Loucy (cell line): ENCODE measurements around the gene DRD2.

Experiments used
- H2AFZ ChIP-seq: fragments of 200-600 bp; sonication (generic); 2 replicates; pipeline ENCODE4 v1.6.0; 2016; ENCODE audit warnings: antibody characterized with exemption, mild to moderate bottlenecking, low read length, moderate library complexity
- H3F3A ChIP-seq: fragments of 200-600 bp; 2 replicates; pipeline ENCODE4 v1.6.0; 2016; ENCODE audit warnings: antibody characterized with exemption, low read depth, mild to moderate bottlenecking
- H3K27me3 ChIP-seq: fragments of 200-600 bp; sonication (generic); 2 replicates; pipeline ENCODE4 v1.6.1; 2014; ENCODE audit warnings: low read length, mild to moderate bottlenecking; ENCODE audit not compliant: insufficient read depth, poor library complexity, severe bottlenecking
- H3K36me3 ChIP-seq: fragments of 200-600 bp; sonication (generic); 2 replicates; pipeline ENCODE4 v1.6.1; 2016; ENCODE audit warnings: low read length; ENCODE audit not compliant: insufficient read depth
- H3K4me1 ChIP-seq: fragments of 200-600 bp; sonication (generic); 2 replicates; pipeline ENCODE4 v1.5.1; 2014; ENCODE audit warnings: low read length, mild to moderate bottlenecking; ENCODE audit not compliant: insufficient read depth, poor library complexity, severe bottlenecking
- H3K4me2 ChIP-seq: fragments of 200-600 bp; sonication (generic); 2 replicates; pipeline ENCODE4 v1.6.0; 2014; ENCODE audit warnings: antibody characterized with exemption, low read length, low read depth, mild to moderate bottlenecking; ENCODE audit not compliant: poor library complexity, severe bottlenecking
- H3K4me3 ChIP-seq: fragments of 200-600 bp; sonication (generic); 2 replicates; pipeline ENCODE4 v1.5.1; 2014; ENCODE audit warnings: low read length, mild to moderate bottlenecking, mixed read lengths; ENCODE audit not compliant: poor library complexity, severe bottlenecking
- H3K79me2 ChIP-seq: fragments of 200-600 bp; sonication (generic); 2 replicates; pipeline ENCODE4 v1.6.1; 2014; ENCODE audit warnings: low read length; ENCODE audit not compliant: insufficient read depth
- H3K9ac ChIP-seq: fragments of 200-600 bp; sonication (generic); 2 replicates; pipeline ENCODE4 v1.6.0; 2014; ENCODE audit warnings: mild to moderate bottlenecking, low read depth, low read length, moderate library complexity; ENCODE audit not compliant: poor library complexity, severe bottlenecking
- H3K9me2 ChIP-seq: fragments of 200-600 bp; sonication (generic); replicated peaks from 2 replicates; pipeline ENCODE4 v1.6.1; 2016; ENCODE audit warnings: low read depth, low read length, mixed read lengths
- H3K9me3 ChIP-seq: fragments of 200-600 bp; sonication (generic); 2 replicates; pipeline ENCODE4 v1.6.1; 2014; ENCODE audit warnings: mild to moderate bottlenecking, antibody characterized with exemption, low read length, low read depth; ENCODE audit not compliant: insufficient read depth
- H4K20me1 ChIP-seq: fragments of 200-600 bp; sonication (generic); 2 replicates; pipeline ENCODE4 v1.6.0; 2014; ENCODE audit warnings: antibody characterized with exemption, low read length, mild to moderate bottlenecking; ENCODE audit not compliant: insufficient read depth, poor library complexity, severe bottlenecking
- EZH2phosphoT487 ChIP-seq: fragments of 200-600 bp; IDR thresholded peaks from 2 replicates; pipeline ENCODE4 v1.6.1; 2018; ENCODE audit warnings: antibody characterized with exemption, mild to moderate bottlenecking, moderate library complexity, borderline replicate concordance
- TF ChIP-seq, protein P1 (sequence below): fragments of 200-600 bp; sonication (generic); conservative IDR thresholded peaks from 2 replicates; pipeline ENCODE4 v1.5.1; 2014; ENCODE audit warnings: mild to moderate bottlenecking, antibody characterized with exemption, low read length

Gene DRD2

DNA sequence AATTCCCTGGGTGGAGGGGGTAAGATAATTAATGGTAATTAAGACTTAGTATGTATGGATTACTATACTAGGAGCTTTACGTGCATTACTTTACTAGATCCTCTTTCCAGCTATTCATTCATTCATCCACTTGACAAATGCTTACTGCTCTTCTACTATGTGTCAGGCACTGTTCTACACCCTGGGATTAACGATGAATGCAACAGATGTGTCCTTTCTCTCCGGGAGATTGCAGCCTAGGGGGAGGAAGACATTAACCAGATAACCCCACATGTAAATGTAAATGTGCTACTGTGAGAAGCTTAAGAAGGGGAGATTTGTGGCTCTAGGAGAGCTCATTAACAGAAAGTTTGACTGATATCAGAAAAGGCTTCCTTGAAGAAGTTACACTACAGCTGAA lies 85.9 kb downstream of the DRD2 start:
- Histone ChIP-seq H3K9ac (no peak overlapping the region), H3K27me3 (no peaks in the 10 kb centered on the region), H3K36me3 (no peaks in the 10 kb centered on the region), H3K79me2 (no peaks in the 10 kb centered on the region), H3K9me3 (no peaks in the 10 kb centered on the region), H4K20me1 (no peaks in the 10 kb centered on the region), H3F3A (no peaks in the 10 kb centered on the region), H3K9me2 (no peaks in the 10 kb centered on the region), H3K4me2 (no peak overlapping the region), H2AFZ (no peak overlapping the region), H3K4me1 (no peaks in the 10 kb centered on the region), H3K4me3 (no peak overlapping the region)
- TF ChIP-seq, protein P1, sequence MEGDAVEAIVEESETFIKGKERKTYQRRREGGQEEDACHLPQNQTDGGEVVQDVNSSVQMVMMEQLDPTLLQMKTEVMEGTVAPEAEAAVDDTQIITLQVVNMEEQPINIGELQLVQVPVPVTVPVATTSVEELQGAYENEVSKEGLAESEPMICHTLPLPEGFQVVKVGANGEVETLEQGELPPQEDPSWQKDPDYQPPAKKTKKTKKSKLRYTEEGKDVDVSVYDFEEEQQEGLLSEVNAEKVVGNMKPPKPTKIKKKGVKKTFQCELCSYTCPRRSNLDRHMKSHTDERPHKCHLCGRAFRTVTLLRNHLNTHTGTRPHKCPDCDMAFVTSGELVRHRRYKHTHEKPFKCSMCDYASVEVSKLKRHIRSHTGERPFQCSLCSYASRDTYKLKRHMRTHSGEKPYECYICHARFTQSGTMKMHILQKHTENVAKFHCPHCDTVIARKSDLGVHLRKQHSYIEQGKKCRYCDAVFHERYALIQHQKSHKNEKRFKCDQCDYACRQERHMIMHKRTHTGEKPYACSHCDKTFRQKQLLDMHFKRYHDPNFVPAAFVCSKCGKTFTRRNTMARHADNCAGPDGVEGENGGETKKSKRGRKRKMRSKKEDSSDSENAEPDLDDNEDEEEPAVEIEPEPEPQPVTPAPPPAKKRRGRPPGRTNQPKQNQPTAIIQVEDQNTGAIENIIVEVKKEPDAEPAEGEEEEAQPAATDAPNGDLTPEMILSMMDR: no peak
- no peak for TF ChIP-seq EZH2phosphoT487

DNA sequence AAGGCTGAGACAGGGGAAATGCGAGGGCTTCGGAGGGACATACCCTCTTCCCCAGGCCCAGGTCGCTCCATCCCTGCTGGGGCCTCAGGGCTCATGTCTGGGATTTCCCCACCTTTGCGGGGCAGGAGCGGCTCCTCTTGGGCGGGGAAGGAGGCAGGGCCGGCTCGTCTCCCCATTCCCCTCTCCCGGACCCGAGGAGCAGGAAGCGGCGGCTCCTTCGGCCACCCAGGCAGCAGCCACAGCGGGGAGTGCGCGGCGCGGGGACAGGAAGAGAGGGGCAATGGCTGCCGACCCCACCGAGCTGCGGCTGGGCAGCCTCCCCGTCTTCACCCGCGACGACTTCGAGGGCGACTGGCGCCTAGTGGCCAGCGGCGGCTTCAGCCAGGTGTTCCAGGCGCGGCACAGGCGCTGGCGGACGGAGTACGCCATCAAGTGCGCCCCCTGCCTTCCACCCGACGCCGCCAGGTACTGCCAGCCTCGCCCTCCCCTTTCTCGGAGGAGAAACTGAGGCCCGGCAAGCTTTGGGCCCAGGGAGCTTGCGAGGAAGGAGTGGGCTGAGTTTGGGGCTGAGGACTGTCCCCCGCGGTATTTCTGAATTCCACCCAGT lies 87.5 kb downstream of the DRD2 start, which contains the start of gene ANKK1:
Gene ANKK1 (plus strand): TSS at position 175 of the 607 bp plus-strand sequence. CDS start 106 bp downstream, at position 281.
- H3K4me3 ChIP-seq: no peak within 1 kb of the TSS

DNA sequence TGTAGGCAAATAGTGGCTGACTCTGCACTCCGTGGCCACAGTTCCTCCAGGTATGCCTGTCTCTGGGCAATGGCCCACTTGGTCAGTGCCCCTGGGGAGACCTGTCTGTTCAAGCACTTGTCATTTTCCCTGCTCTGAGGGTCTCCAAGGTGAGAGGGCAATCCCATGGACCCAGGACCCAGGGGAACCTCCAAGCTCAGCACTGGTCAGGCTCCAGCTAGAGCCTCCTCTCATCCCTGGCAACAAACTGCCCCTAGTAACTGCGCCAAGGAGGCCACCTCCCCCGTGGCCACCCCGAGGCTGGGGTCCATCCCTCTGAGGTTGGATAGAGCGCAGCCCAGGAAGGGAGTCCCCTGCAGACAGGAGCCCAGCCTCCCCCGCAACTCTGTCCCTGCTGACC lies 88.3 kb downstream of the DRD2 start:
- H3K4me1 ChIP-seq: no peaks in the 10 kb centered on the region
- no peaks in the 10 kb centered on the region for H3K27me3 ChIP-seq
- H4K20me1 ChIP-seq: no peaks in the 10 kb centered on the region
- no peak overlapping the region for H3K4me3 ChIP-seq
- no peak overlapping the region for H3K4me2 ChIP-seq
- no peaks in the 10 kb centered on the region for H3K9me3 ChIP-seq
- no peaks in the 10 kb centered on the region for H3K79me2 ChIP-seq
- no peak overlapping the region for H3K9ac ChIP-seq
- no peaks in the 10 kb centered on the region for H3F3A ChIP-seq
- no peaks in the 10 kb centered on the region for H3K36me3 ChIP-seq
- H2AFZ ChIP-seq: no peak overlapping the region
- no peaks in the 10 kb centered on the region for H3K9me2 ChIP-seq
- TF ChIP-seq, protein P1: no peak
- TF ChIP-seq EZH2phosphoT487: no peak

More for the DNA sequence above, 87.5 kb downstream of the DRD2 start, which contains the start of gene ANKK1:
- Histone ChIP-seq H4K20me1 (no peaks in the 10 kb centered on the region), H3K79me2 (no peaks in the 10 kb centered on the region), H3K4me2 (no peak within 1 kb of the TSS), H3K4me1 (no peaks in the 10 kb centered on the region), H3K9ac (no peak within 1 kb of the TSS), H3K27me3 (no peaks in the 10 kb centered on the region), H2AFZ (no peak within 1 kb of the TSS), H3K9me2 (no peaks in the 10 kb centered on the region), H3K36me3 (no peaks in the 10 kb centered on the region), H3K9me3 (no peaks in the 10 kb centered on the region), H3F3A (no peaks in the 10 kb centered on the region)
- TF ChIP-seq, protein P1: no peak
- TF ChIP-seq EZH2phosphoT487: no peak
